PC-3 (cell line): ENCODE data around the gene IL17RD. TPM values are rescaled to one million over a fixed set of nuclear protein-coding genes. Genes with fewer than 3 reads are reported as not detected.

Experiments used
- ATAC-seq: fragments of 200-7000 bp; cut with Tn5 transposase; 2 replicates; pipeline ENCODE4 v1.9.1; 2020; ENCODE audit warnings: mild to moderate bottlenecking, moderate library complexity
- BruUV-seq: library from RNA; stranded (reverse); fragments of 400-500 nt; replicated peaks from 2 replicates; lab custom pipeline; 2021; lab: Mats Ljungman, UMichigan
- CTCF ChIA-PET: fragments of 300-600 bp; sonication (Branson Sonifier 250); formaldehyde crosslinking; loops from one replicate; lab custom pipeline; 2022; ENCODE audit warnings: antibody characterized with exemption; lab: Charles Lee
- POLR2A ChIA-PET: fragments of 300-600 bp; sonication (Branson Sonifier 250); formaldehyde crosslinking; loops from one replicate; lab custom pipeline; 2022; ENCODE audit warnings: antibody characterized with exemption; ENCODE audit not compliant: unreplicated experiment; lab: Charles Lee
- DNase-seq: peaks from one replicate; pipeline ENCODE4 v3.0.0-alpha.2; 2015
- H2AFZ ChIP-seq: fragments of 300-600 bp; sonication (generic); 2 replicates; pipeline ENCODE4 v1.6.0; 2016; ENCODE audit warnings: antibody characterized with exemption, low read length
- H3F3A ChIP-seq: fragments of 300-600 bp; sonication (generic); one replicate; pipeline ENCODE4 v1.6.0; 2017; ENCODE audit warnings: antibody characterized with exemption, low read length, control low read depth, mild to moderate bottlenecking; ENCODE audit not compliant: unreplicated experiment
- H3K27ac ChIP-seq: fragments of 300-600 bp; sonication (generic); 2 replicates; pipeline ENCODE4 v1.5.1; 2016; ENCODE audit warnings: mild to moderate bottlenecking, low read length
- H3K27me3 ChIP-seq: fragments of 300-600 bp; sonication (generic); 2 replicates; pipeline ENCODE4 v1.6.1; 2016; ENCODE audit warnings: low read length, mixed read lengths
- H3K36me3 ChIP-seq: fragments of 300-600 bp; sonication (generic); 2 replicates; pipeline ENCODE4 v1.6.1; 2016; ENCODE audit warnings: low read depth, mixed run types, low read length, mixed read lengths
- H3K4me1 ChIP-seq: fragments of 300-600 bp; sonication (generic); 2 replicates; pipeline ENCODE4 v1.5.1; 2016; ENCODE audit warnings: low read length; ENCODE audit not compliant: insufficient read depth
- H3K4me2 ChIP-seq: fragments of 300-600 bp; sonication (generic); 2 replicates; pipeline ENCODE4 v1.6.0; 2016; ENCODE audit warnings: low read length
- H3K4me3 ChIP-seq: fragments of 300-600 bp; sonication (generic); 2 replicates; pipeline ENCODE4 v1.5.1; 2016; ENCODE audit warnings: mild to moderate bottlenecking, low read length, mixed read lengths
- H3K79me2 ChIP-seq: fragments of 300-600 bp; sonication (generic); 2 replicates; pipeline ENCODE4 v1.6.1; 2017; ENCODE audit warnings: low read length, mixed read lengths
- H3K9ac ChIP-seq: fragments of 300-600 bp; sonication (generic); 2 replicates; pipeline ENCODE4 v1.6.0; 2016; ENCODE audit warnings: mild to moderate bottlenecking, low read length
- H3K9me2 ChIP-seq: fragments of 300-600 bp; sonication (generic); replicated peaks from 2 replicates; pipeline ENCODE4 v1.6.1; 2016; ENCODE audit warnings: mixed run types, low read length, mixed read lengths
- H3K9me3 ChIP-seq: fragments of 300-600 bp; sonication (generic); 2 replicates; pipeline ENCODE4 v1.6.1; 2016; ENCODE audit warnings: low read length, mixed read lengths
- H4K20me1 ChIP-seq: fragments of 300-600 bp; sonication (generic); 2 replicates; pipeline ENCODE4 v1.6.1; 2016; ENCODE audit warnings: low read length, mixed read lengths
- EZH2 ChIP-seq: fragments of 300-600 bp; sonication (generic); IDR thresholded peaks from one replicate; pipeline ENCODE4 v1.6.1; 2017; ENCODE audit warnings: antibody characterized with exemption, mild to moderate bottlenecking, low read length; ENCODE audit not compliant: unreplicated experiment
- EZH2phosphoT487 ChIP-seq: fragments of 300-600 bp; sonication (generic); IDR thresholded peaks from 2 replicates; pipeline ENCODE4 v1.6.1; 2018; ENCODE audit warnings: mild to moderate bottlenecking, antibody characterized with exemption, low read length, borderline replicate concordance
- intact Hi-C: fragments of 100-400 bp; cut with micrococcal nuclease; formaldehyde crosslinking; loops from 2 replicates; pipeline ENCODE4 v1.9.0; 2023
- total RNA-seq: library from RNA; depleted of rRNA; stranded (reverse); fragments of >200 nt; gene quantifications from 2 replicates; pipeline ENCODE4 v1.2.3, GENCODE V29; 2014
- TF ChIP-seq, protein P1 (sequence below): fragments of 300-600 bp; sonication (generic); conservative IDR thresholded peaks from 2 replicates; pipeline ENCODE4 v1.5.1; 2017; ENCODE audit warnings: antibody characterized with exemption, low read depth, mild to moderate bottlenecking, low read length

Gene IL17RD
- total RNA-seq, 1 experiment from 2014 or later: 3.7 TPM

DNA sequence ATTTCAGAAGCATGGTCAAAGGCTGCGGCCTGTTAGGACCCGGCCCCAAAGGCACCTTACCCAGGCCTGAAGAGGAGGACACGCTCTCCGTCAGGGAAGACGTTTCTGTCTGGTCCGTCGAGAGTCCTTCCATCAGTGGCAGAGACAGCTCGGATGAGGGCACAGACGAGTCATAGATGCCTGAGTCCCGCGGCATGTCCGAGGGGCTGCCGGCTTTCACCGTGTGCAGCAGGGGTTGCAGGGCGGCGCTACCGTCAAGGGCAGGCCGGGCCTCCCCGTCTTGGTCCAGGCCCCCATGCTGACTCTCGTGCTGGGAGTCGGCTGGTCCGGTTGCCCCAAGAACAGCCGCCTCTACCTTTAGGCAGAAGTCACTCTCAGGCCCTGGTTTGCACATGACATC, 67.6 kb downstream of the IL17RD start:
- H3K27me3 ChIP-seq: no peaks in the 10 kb centered on the region
- TF ChIP-seq, protein P1, sequence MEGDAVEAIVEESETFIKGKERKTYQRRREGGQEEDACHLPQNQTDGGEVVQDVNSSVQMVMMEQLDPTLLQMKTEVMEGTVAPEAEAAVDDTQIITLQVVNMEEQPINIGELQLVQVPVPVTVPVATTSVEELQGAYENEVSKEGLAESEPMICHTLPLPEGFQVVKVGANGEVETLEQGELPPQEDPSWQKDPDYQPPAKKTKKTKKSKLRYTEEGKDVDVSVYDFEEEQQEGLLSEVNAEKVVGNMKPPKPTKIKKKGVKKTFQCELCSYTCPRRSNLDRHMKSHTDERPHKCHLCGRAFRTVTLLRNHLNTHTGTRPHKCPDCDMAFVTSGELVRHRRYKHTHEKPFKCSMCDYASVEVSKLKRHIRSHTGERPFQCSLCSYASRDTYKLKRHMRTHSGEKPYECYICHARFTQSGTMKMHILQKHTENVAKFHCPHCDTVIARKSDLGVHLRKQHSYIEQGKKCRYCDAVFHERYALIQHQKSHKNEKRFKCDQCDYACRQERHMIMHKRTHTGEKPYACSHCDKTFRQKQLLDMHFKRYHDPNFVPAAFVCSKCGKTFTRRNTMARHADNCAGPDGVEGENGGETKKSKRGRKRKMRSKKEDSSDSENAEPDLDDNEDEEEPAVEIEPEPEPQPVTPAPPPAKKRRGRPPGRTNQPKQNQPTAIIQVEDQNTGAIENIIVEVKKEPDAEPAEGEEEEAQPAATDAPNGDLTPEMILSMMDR: no peak
- TF ChIP-seq EZH2phosphoT487: no peak
- TF ChIP-seq EZH2: no peak
- no peak overlapping the region for H3K4me2 ChIP-seq
- no peak overlapping the region for H3K9ac ChIP-seq
- no peaks in the 10 kb centered on the region for H3K9me3 ChIP-seq
- ATAC-seq (no peak), DNase-seq (no peak)
- POLR2A ChIA-PET: no interaction called here
- no peak overlapping the region for H2AFZ ChIP-seq
- H3K9me2 ChIP-seq: no peaks in the 10 kb centered on the region
- CTCF ChIA-PET: no interaction called here
- no peaks in the 10 kb centered on the region for H3K36me3 ChIP-seq
- no peak overlapping the region for H3K4me3 ChIP-seq
- no peak overlapping the region for H3K27ac ChIP-seq
- intact Hi-C loops: no loop called here
- no TSS peak for BruUV-seq
- no peaks in the 10 kb centered on the region for H3K79me2 ChIP-seq
- H3F3A ChIP-seq: no peaks in the 10 kb centered on the region
- no peaks in the 10 kb centered on the region for H4K20me1 ChIP-seq
- peaks cover 20% of the 10 kb centered on the region for H3K4me1 ChIP-seq

DNA sequence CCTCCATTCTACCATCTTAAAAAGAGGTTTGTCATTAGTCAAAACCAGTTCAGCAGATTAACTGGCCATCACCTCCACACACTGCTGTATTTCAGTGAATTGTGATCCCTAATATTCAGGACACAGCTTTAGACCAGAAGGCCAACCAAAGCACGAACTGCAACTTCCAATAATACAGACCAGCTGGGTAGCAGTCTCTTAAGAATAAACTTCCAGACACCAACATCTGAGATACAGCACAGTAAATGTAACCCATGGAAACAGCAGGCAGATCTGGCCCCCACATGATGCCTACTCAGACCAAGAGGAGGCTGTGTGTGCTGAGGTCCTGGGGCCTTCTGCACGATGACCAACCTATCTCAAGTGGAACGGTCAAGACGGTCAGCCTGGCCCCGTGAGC, 69.8 kb downstream of the IL17RD start:
- no peaks in the 10 kb centered on the region for H3K9me3 ChIP-seq
- H4K20me1 ChIP-seq: no peaks in the 10 kb centered on the region
- H3K9me2 ChIP-seq: no peaks in the 10 kb centered on the region
- H3K27me3 ChIP-seq: no peaks in the 10 kb centered on the region
- H3K9ac ChIP-seq: no peak overlapping the region
- ATAC-seq (no peak), DNase-seq (no peak)
- H3K4me1 ChIP-seq: peaks cover 20% of the 10 kb centered on the region
- H3K4me3 ChIP-seq: no peak overlapping the region
- no peaks in the 10 kb centered on the region for H3K79me2 ChIP-seq
- H3K36me3 ChIP-seq: no peaks in the 10 kb centered on the region
- intact Hi-C loops: no loop called here
- TF ChIP-seq, protein P1: no peak
- TF ChIP-seq EZH2: no peak
- no peak for TF ChIP-seq EZH2phosphoT487
- CTCF ChIA-PET: interaction anchor here (0.7 kb wide), 1 partner anchor 16 kb away, joined by 3 read pairs; no protein-coding TSS in a partner anchor
- H2AFZ ChIP-seq: no peak overlapping the region
- H3F3A ChIP-seq: no peaks in the 10 kb centered on the region
- BruUV-seq: no TSS peak
- POLR2A ChIA-PET: no interaction called here
- H3K4me2 ChIP-seq: no peak overlapping the region
- no peak overlapping the region for H3K27ac ChIP-seq

GRCh38 chr3:57094575-57094974, 70.6 kb downstream of the IL17RD start:
- no peak for DNase-seq
- no peaks in the 10 kb centered on the region for H4K20me1 ChIP-seq
- ATAC-seq: no peak
- no peaks in the 10 kb centered on the region for H3K36me3 ChIP-seq
- H3K9me3 ChIP-seq: no peaks in the 10 kb centered on the region
- H3K27me3 ChIP-seq: no peaks in the 10 kb centered on the region
- H3F3A ChIP-seq: no peaks in the 10 kb centered on the region
- intact Hi-C loops: no loop called here
- no peaks in the 10 kb centered on the region for H3K79me2 ChIP-seq
- no peak overlapping the region for H3K9ac ChIP-seq
- TF ChIP-seq EZH2phosphoT487: no peak
- TF ChIP-seq EZH2: no peak
- TF ChIP-seq, protein P1: no peak
- BruUV-seq: no TSS peak
- no peak overlapping the region for H2AFZ ChIP-seq
- ChIA-PET CTCF (no interaction called here), POLR2A (interaction anchor here (0.6 kb wide), 1 partner anchor 26 kb away, joined by 3 read pairs; no protein-coding TSS in a partner anchor)
- no peak overlapping the region for H3K27ac ChIP-seq
- H3K4me2 ChIP-seq: no peak overlapping the region
- H3K4me1 ChIP-seq: peaks cover 15% of the 10 kb centered on the region
- H3K9me2 ChIP-seq: no peaks in the 10 kb centered on the region
- no peak overlapping the region for H3K4me3 ChIP-seq
